HCT116 (cell line): ENCODE measurements around the gene GNA12. TPM values are rescaled to one million over a fixed set of nuclear protein-coding genes. Genes with fewer than 3 reads are reported as not detected.

ENCODE experiments used
- ATAC-seq: fragments of 200-7000 bp; cut with Tn5 transposase; 2 replicates; pipeline ENCODE4 v1.9.1; 2020; ENCODE audit warnings: mild to moderate bottlenecking, moderate library complexity
- BruUV-seq: library from RNA; stranded (reverse); fragments of 400-500 nt; replicated peaks from 2 replicates; lab custom pipeline; 2021; lab: Mats Ljungman, UMichigan
- CTCF ChIA-PET: fragments of 300-600 bp; sonication (Branson Sonifier 250); formaldehyde crosslinking; loops from one replicate; lab custom pipeline; 2021; ENCODE audit warnings: antibody characterized with exemption; lab: Charles Lee
- POLR2A ChIA-PET: fragments of 300-600, 350-600 bp; sonication (Branson Sonifier 250); formaldehyde crosslinking; loops from one replicate; lab custom pipeline; 2021; ENCODE audit warnings: antibody characterized with exemption; lab: Charles Lee
- RAD21 ChIA-PET, 2 experiments: fragments of 300-600 bp; sonication (Branson Sonifier 250); formaldehyde crosslinking; loops; one replicate each; lab custom pipeline; 2023; ENCODE audit warnings: low total read pairs in 2 of 2; ENCODE audit not compliant: uncharacterized antibody in 2 of 2, unreplicated experiment in 2 of 2, low non-redundant PET in 1 of 2; lab: Charles Lee
- DNase-seq: peaks from one replicate; pipeline ENCODE4 v3.0.0-alpha.2; 2010; ENCODE audit warnings: low read depth, low spot score
- H2AFZ ChIP-seq: fragments of 200-600 bp; shearing (Covaris generic), sonication (generic); 2 replicates; pipeline ENCODE4 v1.6.1; 2017; ENCODE audit warnings: low read depth, mixed run types, mixed read lengths, antibody characterized with exemption, low read length; ENCODE audit not compliant: poor library complexity, severe bottlenecking
- H3K27ac ChIP-seq: 2 replicates; pipeline ENCODE4 v1.5.1; 2012; ENCODE audit warnings: low read depth, low read length
- H3K27me3 ChIP-seq: fragments of 200-600 bp; sonication (generic); 2 replicates; pipeline ENCODE4 v1.6.1; 2016; ENCODE audit warnings: mixed run types, low read length, mixed read lengths; ENCODE audit not compliant: insufficient read depth
- H3K36me3 ChIP-seq, 2 experiments: fragments of 200-500 bp in 1 of 2; fragments of 200-600 bp in 1 of 2; sonication (Bioruptor generic) in 1 of 2; sonication (generic) in 1 of 2; 2 replicates each; pipeline versions ENCODE4 v1.5.1 to v1.6.1; 2014 to 2016; ENCODE audit warnings: low read length in 2 of 2, inconsistent platforms in 1 of 2, mixed read lengths in 1 of 2, mixed run types in 1 of 2; ENCODE audit not compliant: insufficient read depth in 2 of 2, control insufficient read depth in 1 of 2
- H3K4me1 ChIP-seq, 2 experiments: fragments of 200-600 bp in 1 of 2; sonication (generic) in 1 of 2; 2 replicates each; pipeline versions ENCODE4 v1.5.1 to v1.6.1; 2012 to 2017; ENCODE audit warnings: low read length in 2 of 2, inconsistent platforms in 1 of 2, mild to moderate bottlenecking in 1 of 2, mixed read lengths in 1 of 2, mixed run types in 1 of 2, moderate library complexity in 1 of 2; ENCODE audit not compliant: insufficient read depth in 2 of 2, control insufficient read depth in 1 of 2
- H3K4me2 ChIP-seq: fragments of 200-600 bp; sonication (generic); 2 replicates; pipeline ENCODE4 v1.6.1; 2017; ENCODE audit warnings: mixed run types, low read length, mixed read lengths
- H3K4me3 ChIP-seq, 2 experiments: fragments of 200-600 bp in 1 of 2; sonication (generic) in 1 of 2; replicated peaks in 1 of 2; 2 replicates each; pipeline ENCODE4 v1.5.1; 2011 to 2016; ENCODE audit warnings: low read length in 2 of 2, control low read depth in 1 of 2, low read depth in 1 of 2, mild to moderate bottlenecking in 1 of 2, mixed read lengths in 1 of 2, mixed run types in 1 of 2
- H3K79me2 ChIP-seq: fragments of 200-600 bp; sonication (generic); 2 replicates; pipeline ENCODE4 v1.6.1; 2017; ENCODE audit warnings: mild to moderate bottlenecking, mixed run types, low read length, moderate library complexity, mixed read lengths; ENCODE audit not compliant: insufficient read depth
- H3K9ac ChIP-seq: fragments of 200-600 bp; sonication (generic); 2 replicates; pipeline ENCODE4 v1.6.1; 2016; ENCODE audit warnings: low read length, mixed read lengths
- H3K9me2 ChIP-seq: fragments of 200-600 bp; sonication (generic), shearing (Covaris generic); 2 replicates; pipeline ENCODE4 v1.6.1; 2017; ENCODE audit warnings: mixed run types, mild to moderate bottlenecking, moderate library complexity; ENCODE audit not compliant: insufficient read depth
- H3K9me3 ChIP-seq, 2 experiments: fragments of 200-500 bp in 1 of 2; fragments of 200-600 bp in 1 of 2; sonication (Bioruptor generic) in 1 of 2; sonication (generic) in 1 of 2; 2 replicates each; pipeline ENCODE4 v1.6.1; 2014 to 2017; ENCODE audit warnings: low read length in 2 of 2, mixed read lengths in 2 of 2, inconsistent platforms in 1 of 2, low read depth in 1 of 2, mild to moderate bottlenecking in 1 of 2, mixed run types in 1 of 2, moderate library complexity in 1 of 2; ENCODE audit not compliant: control insufficient read depth in 1 of 2, insufficient read depth in 1 of 2
- H4K20me1 ChIP-seq: fragments of 200-600 bp; sonication (generic), shearing (Covaris generic); 2 replicates; pipeline ENCODE4 v1.6.1; 2017; ENCODE audit warnings: mixed run types, mild to moderate bottlenecking, moderate library complexity; ENCODE audit not compliant: insufficient read depth
- ATF3 ChIP-seq: IDR thresholded peaks from 2 replicates; pipeline ENCODE4 v1.6.1; 2012
- CBX3 ChIP-seq: IDR thresholded peaks from 2 replicates; pipeline ENCODE4 v1.6.1; 2012; ENCODE audit warnings: low read depth
- EGR1 ChIP-seq: IDR thresholded peaks from 2 replicates; pipeline ENCODE4 v1.6.1; 2012; ENCODE audit warnings: low read depth
- JUND ChIP-seq: IDR thresholded peaks from 2 replicates; pipeline ENCODE4 v1.6.1; 2012
- POLR2A ChIP-seq: IDR thresholded peaks from 2 replicates; pipeline ENCODE4 v1.7.0; 2011; ENCODE audit warnings: borderline replicate concordance; ENCODE audit not compliant: insufficient read depth, insufficient read length; ENCODE audit errors: extremely low read depth
- POLR2AphosphoS5 ChIP-seq: IDR thresholded peaks from 2 replicates; pipeline ENCODE4 v1.6.1; 2011; ENCODE audit warnings: mild to moderate bottlenecking, low read depth, low read length, moderate library complexity
- RAD21 ChIP-seq: IDR thresholded peaks from 2 replicates; pipeline ENCODE4 v1.6.1; 2012; ENCODE audit warnings: low read depth, mild to moderate bottlenecking
- SIN3A ChIP-seq: IDR thresholded peaks from 2 replicates; pipeline ENCODE4 v1.6.1; 2012; ENCODE audit warnings: low read depth
- SP1 ChIP-seq: IDR thresholded peaks from 2 replicates; pipeline ENCODE4 v1.6.1; 2012; ENCODE audit warnings: low read depth
- SRF ChIP-seq: IDR thresholded peaks from 2 replicates; pipeline ENCODE4 v1.6.1; 2012; ENCODE audit warnings: low read depth
- TCF7L2 ChIP-seq: IDR thresholded peaks from 2 replicates; pipeline ENCODE4 v1.7.0; 2011; ENCODE audit warnings: borderline replicate concordance, inconsistent platforms; ENCODE audit not compliant: insufficient read depth, insufficient read length; ENCODE audit errors: extremely low read depth
- YY1 ChIP-seq: IDR thresholded peaks from 2 replicates; pipeline ENCODE4 v1.6.1; 2011; ENCODE audit warnings: low read length, low read depth, moderate library complexity, mild to moderate bottlenecking; ENCODE audit not compliant: insufficient replicate concordance; ENCODE audit errors: extremely low read depth
- ZBTB33 ChIP-seq: IDR thresholded peaks from 2 replicates; pipeline ENCODE4 v1.6.1; 2011; ENCODE audit warnings: mild to moderate bottlenecking, low read length, moderate library complexity; ENCODE audit not compliant: insufficient replicate concordance; ENCODE audit errors: extremely low read depth
- ZNF274 ChIP-seq: fragments of 200-500 bp; sonication (Bioruptor generic); IDR thresholded peaks from 2 replicates; pipeline ENCODE4 v1.6.1; 2014; ENCODE audit warnings: mild to moderate bottlenecking, low read depth, low read length, inconsistent platforms
- intact Hi-C: fragments of 100-400 bp; cut with micrococcal nuclease; formaldehyde crosslinking; loops from 2 replicates; pipeline ENCODE4 v1.10.0; 2022
- total RNA-seq: library from RNA; stranded (reverse); gene quantifications from one replicate; pipeline ENCODE4 v1.2.1, GENCODE V29; 2021; ENCODE audit not compliant: unreplicated experiment
- TF ChIP-seq, protein P1 (sequence below): IDR thresholded peaks from 2 replicates; pipeline ENCODE4 v1.6.1; 2012; ENCODE audit warnings: low read depth

GNA12 gene
- total RNA-seq, 1 experiment from 2014 or later = 32.6 TPM

DNA sequence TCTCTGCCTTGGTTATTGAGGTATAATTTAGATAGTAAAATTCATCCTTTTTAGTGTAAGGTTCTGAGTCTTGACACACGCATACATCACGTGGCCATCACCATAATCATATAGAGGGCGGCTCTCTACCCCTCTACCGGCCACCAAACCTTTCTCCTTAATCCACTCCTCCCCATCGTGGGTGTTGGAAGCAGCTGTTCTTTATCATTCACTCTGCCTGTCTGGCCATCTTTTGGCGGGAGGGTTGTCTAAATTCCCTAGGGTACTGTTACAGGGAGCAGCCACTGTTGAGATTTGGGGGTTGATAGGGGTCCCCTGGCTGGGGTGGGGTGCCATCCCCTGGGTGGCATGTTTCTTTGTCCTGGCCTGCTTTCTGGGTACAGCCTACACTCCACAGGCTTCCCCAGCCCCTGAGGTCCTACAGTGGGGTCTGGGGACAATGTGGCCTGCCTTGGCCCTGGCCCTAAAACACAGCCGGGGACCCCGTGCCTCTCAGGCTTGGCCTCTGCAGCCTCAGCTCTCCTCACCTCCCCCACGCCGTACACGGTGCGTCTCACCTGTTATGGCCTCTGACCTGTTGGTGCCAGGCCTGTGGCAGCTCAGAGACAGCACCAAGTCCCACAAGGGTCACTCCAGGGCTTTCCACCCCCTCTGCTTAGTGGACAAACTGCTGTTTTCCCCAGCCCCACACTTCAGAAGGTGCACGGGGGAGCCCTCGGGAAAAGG is 138.6 kb downstream of the GNA12 start:
- ChIA-PET RAD21 (no interaction called here), CTCF (interaction anchor here (1.1 to 2.1 kb wide), 3 partner anchors 24 to 254 kb away, joined by 3 to 7 read pairs (median 6); no protein-coding TSS in a partner anchor), POLR2A (interaction anchor here (1.6 kb wide), 1 partner anchor 51 kb away, joined by 3 read pairs; no protein-coding TSS in a partner anchor)
- intact Hi-C loops = no loop called here
- Histone ChIP-seq H3K27me3 (no peaks in the 10 kb centered on the region), H3K4me1 (peaks cover 8 to 12% of the 10 kb centered on the region in 2 experiments), H3K4me2 (no peak overlapping the region), H3K36me3 (no peaks in the 10 kb centered on the region), H3K9me2 (no peaks in the 10 kb centered on the region), H3K79me2 (no peaks in the 10 kb centered on the region), H4K20me1 (no peaks in the 10 kb centered on the region), H2AFZ (no peak overlapping the region), H3K27ac (no peak overlapping the region), H3K4me3 (no peak overlapping the region), H3K9ac (no peak overlapping the region), H3K9me3 (no peaks in the 10 kb centered on the region)
- DNase-seq = no peak
- ATAC-seq = no peak
- TF ChIP-seq SRF (no peak), CBX3 (no peak), EGR1 (no peak), POLR2A (no peak), SP1 (no peak), POLR2AphosphoS5 (no peak), RAD21 (no peak), ATF3 (no peak), SIN3A (no peak), ZNF274 (no peak), TCF7L2 (no peak), ZBTB33 (no peak), YY1 (no peak), JUND (no peak)
- TF ChIP-seq, protein P1, sequence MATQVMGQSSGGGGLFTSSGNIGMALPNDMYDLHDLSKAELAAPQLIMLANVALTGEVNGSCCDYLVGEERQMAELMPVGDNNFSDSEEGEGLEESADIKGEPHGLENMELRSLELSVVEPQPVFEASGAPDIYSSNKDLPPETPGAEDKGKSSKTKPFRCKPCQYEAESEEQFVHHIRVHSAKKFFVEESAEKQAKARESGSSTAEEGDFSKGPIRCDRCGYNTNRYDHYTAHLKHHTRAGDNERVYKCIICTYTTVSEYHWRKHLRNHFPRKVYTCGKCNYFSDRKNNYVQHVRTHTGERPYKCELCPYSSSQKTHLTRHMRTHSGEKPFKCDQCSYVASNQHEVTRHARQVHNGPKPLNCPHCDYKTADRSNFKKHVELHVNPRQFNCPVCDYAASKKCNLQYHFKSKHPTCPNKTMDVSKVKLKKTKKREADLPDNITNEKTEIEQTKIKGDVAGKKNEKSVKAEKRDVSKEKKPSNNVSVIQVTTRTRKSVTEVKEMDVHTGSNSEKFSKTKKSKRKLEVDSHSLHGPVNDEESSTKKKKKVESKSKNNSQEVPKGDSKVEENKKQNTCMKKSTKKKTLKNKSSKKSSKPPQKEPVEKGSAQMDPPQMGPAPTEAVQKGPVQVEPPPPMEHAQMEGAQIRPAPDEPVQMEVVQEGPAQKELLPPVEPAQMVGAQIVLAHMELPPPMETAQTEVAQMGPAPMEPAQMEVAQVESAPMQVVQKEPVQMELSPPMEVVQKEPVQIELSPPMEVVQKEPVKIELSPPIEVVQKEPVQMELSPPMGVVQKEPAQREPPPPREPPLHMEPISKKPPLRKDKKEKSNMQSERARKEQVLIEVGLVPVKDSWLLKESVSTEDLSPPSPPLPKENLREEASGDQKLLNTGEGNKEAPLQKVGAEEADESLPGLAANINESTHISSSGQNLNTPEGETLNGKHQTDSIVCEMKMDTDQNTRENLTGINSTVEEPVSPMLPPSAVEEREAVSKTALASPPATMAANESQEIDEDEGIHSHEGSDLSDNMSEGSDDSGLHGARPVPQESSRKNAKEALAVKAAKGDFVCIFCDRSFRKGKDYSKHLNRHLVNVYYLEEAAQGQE = no peak
- no TSS peak for BruUV-seq
